Neural progenitor cell (in vitro differentiated cells): ENCODE results near the gene ANO4. TPM values are rescaled to one million over a fixed set of nuclear protein-coding genes. Genes with fewer than 3 reads are reported as not detected.
"Not testable (repeated sequence)": the region's sequence is repeated elsewhere in the genome, so short reads cannot be mapped to it uniquely, and the experiment has no call there.

ENCODE experiments used
- DNase-seq: peaks from one replicate; pipeline ENCODE4 v3.0.0-alpha.2; 2016; ENCODE audit warnings: low spot score
- H2AFZ ChIP-seq: fragments of 200-600 bp; sonication (generic); replicated peaks from 2 replicates; pipeline ENCODE4 v1.6.1; 2016; ENCODE audit warnings: antibody characterized with exemption
- H3F3A ChIP-seq: fragments of 200-600 bp; sonication (generic); 2 replicates; pipeline ENCODE4 v1.6.1; 2016; ENCODE audit warnings: antibody characterized with exemption, low read depth
- H3K27ac ChIP-seq: fragments of 200-600 bp; sonication (generic); 2 replicates; pipeline ENCODE4 v1.5.1; 2016; ENCODE audit warnings: mild to moderate bottlenecking
- H3K27me3 ChIP-seq: fragments of 200-600 bp; sonication (generic); 2 replicates; pipeline ENCODE4 v1.6.1; 2016; ENCODE audit warnings: mild to moderate bottlenecking, moderate library complexity
- H3K36me3 ChIP-seq: fragments of 200-600 bp; sonication (generic); 2 replicates; pipeline ENCODE4 v1.5.1; 2016
- H3K4me1 ChIP-seq: fragments of 200-600 bp; sonication (generic); 2 replicates; pipeline ENCODE4 v1.6.1; 2016; ENCODE audit warnings: mixed run types
- H3K4me2 ChIP-seq: fragments of 200-600 bp; sonication (generic); 2 replicates; pipeline ENCODE4 v1.6.1; 2016
- H3K4me3 ChIP-seq: fragments of 200-600 bp; sonication (generic); 2 replicates; pipeline ENCODE4 v1.5.1; 2016
- H3K79me2 ChIP-seq: fragments of 200-600 bp; sonication (generic); 2 replicates; pipeline ENCODE4 v1.6.1; 2016; ENCODE audit warnings: low read depth
- H3K9ac ChIP-seq: fragments of 200-600 bp; sonication (generic); 2 replicates; pipeline ENCODE4 v1.6.1; 2016
- H3K9me3 ChIP-seq: fragments of 200-600 bp; sonication (generic); 2 replicates; pipeline ENCODE4 v1.5.1; 2016; ENCODE audit warnings: low read depth
- H4K20me1 ChIP-seq: fragments of 200-600 bp; sonication (generic); 2 replicates; pipeline ENCODE4 v1.6.1; 2016; ENCODE audit warnings: low read depth
- H3K27ac Mint-ChIP-seq: 3 replicates; pipeline ENCODE4 v1.8.0; 2021; ENCODE audit warnings: mixed read lengths
- H3K27me3 Mint-ChIP-seq: 2 replicates; pipeline ENCODE4 v1.8.0; 2022; ENCODE audit warnings: low read depth, mild to moderate bottlenecking, inconsistent platforms, moderate library complexity, mixed read lengths; ENCODE audit not compliant: insufficient read depth
- H3K36me3 Mint-ChIP-seq: 3 replicates; pipeline ENCODE4 v1.8.0; 2021; ENCODE audit warnings: mixed read lengths
- H3K4me1 Mint-ChIP-seq: 3 replicates; pipeline ENCODE4 v1.8.0; 2021; ENCODE audit warnings: mixed read lengths
- H3K4me3 Mint-ChIP-seq: 3 replicates; pipeline ENCODE4 v1.8.0; 2021; ENCODE audit warnings: mild to moderate bottlenecking, moderate library complexity, mixed read lengths
- H3K9me3 Mint-ChIP-seq: 3 replicates; pipeline ENCODE4 v1.8.0; 2020; ENCODE audit warnings: mixed read lengths
- CTCF ChIP-seq: fragments of 200-600 bp; sonication (generic); IDR thresholded peaks from 2 replicates; pipeline ENCODE4 v1.5.1; 2017; ENCODE audit warnings: antibody characterized with exemption, mild to moderate bottlenecking
- EZH2 ChIP-seq: fragments of 200-600 bp; sonication (generic); IDR thresholded peaks from 2 replicates; pipeline ENCODE4 v1.6.1; 2017; ENCODE audit warnings: antibody characterized with exemption, mild to moderate bottlenecking, moderate library complexity
- EZH2phosphoT487 ChIP-seq: fragments of 200-600 bp; sonication (generic); IDR thresholded peaks from 2 replicates; pipeline ENCODE4 v1.6.1; 2017; ENCODE audit warnings: antibody characterized with exemption
- total RNA-seq: library from RNA; depleted of rRNA; stranded (reverse); fragments of >200 nt; gene quantifications from 2 replicates; pipeline ENCODE4 v1.2.3, GENCODE V29; 2015; ENCODE audit warnings: low replicate concordance

ANO4 gene
- total RNA-seq, 1 donor from 2014 or later, result not detected

GRCh38 chr12:101051901-101052550, 257.4 kb downstream of the ANO4 start:
- H3K27me3 ChIP-seq, result no peaks in the 10 kb centered on the region
- no peak overlapping the region for H3K4me2 ChIP-seq
- H2AFZ ChIP-seq, result no peak overlapping the region
- TF ChIP-seq EZH2 (no peak), EZH2phosphoT487 (no peak), CTCF (no peak)
- DNase-seq, result no peak
- H3K4me3 ChIP-seq, result no peak overlapping the region
- Mint-ChIP-seq H3K4me1 (no peaks in the 10 kb centered on the region), H3K27ac (no peak overlapping the region), H3K9me3 (no peaks in the 10 kb centered on the region), H3K4me3 (no peak overlapping the region), H3K36me3 (no peaks in the 10 kb centered on the region), H3K27me3 (no peaks in the 10 kb centered on the region)
- H3K36me3 ChIP-seq, result no peaks in the 10 kb centered on the region
- no peak overlapping the region for H3K27ac ChIP-seq
- no peak overlapping the region for H3K9ac ChIP-seq
- no peaks in the 10 kb centered on the region for H3K9me3 ChIP-seq
- no peaks in the 10 kb centered on the region for H3K79me2 ChIP-seq
- H3K4me1 ChIP-seq, result no peaks in the 10 kb centered on the region
- H4K20me1 ChIP-seq, result no peaks in the 10 kb centered on the region
- H3F3A ChIP-seq, result no peaks in the 10 kb centered on the region

GRCh38 chr12:101053203-101053602, 258.6 kb downstream of the ANO4 start:
- H3K4me1 Mint-ChIP-seq, result no peaks in the 10 kb centered on the region
- H3K27me3 Mint-ChIP-seq, result no peaks in the 10 kb centered on the region

GRCh38 chr12:101055940-101056339, 261.4 kb downstream of the ANO4 start:
- H3K36me3 Mint-ChIP-seq, result no peaks in the 10 kb centered on the region
- H3F3A ChIP-seq, result no peaks in the 10 kb centered on the region
- H3K9me3 Mint-ChIP-seq, result peaks cover 12% of the 10 kb centered on the region
- no peak overlapping the region for H3K4me3 Mint-ChIP-seq
- no peak overlapping the region for H3K9ac ChIP-seq
- no peaks in the 10 kb centered on the region for H3K36me3 ChIP-seq
- TF ChIP-seq EZH2, result no peak
- no peak for TF ChIP-seq EZH2phosphoT487
- no peak for TF ChIP-seq CTCF
- no peaks in the 10 kb centered on the region for H4K20me1 ChIP-seq
- no peaks in the 10 kb centered on the region for H3K27me3 Mint-ChIP-seq
- no peaks in the 10 kb centered on the region for H3K4me1 Mint-ChIP-seq
- H3K9me3 ChIP-seq, result no peaks in the 10 kb centered on the region
- no peak overlapping the region for H3K4me2 ChIP-seq
- no peaks in the 10 kb centered on the region for H3K27me3 ChIP-seq
- no peak overlapping the region for H3K4me3 ChIP-seq
- no peak overlapping the region for H3K27ac Mint-ChIP-seq
- H3K79me2 ChIP-seq, result no peaks in the 10 kb centered on the region
- H3K4me1 ChIP-seq, result no peaks in the 10 kb centered on the region
- DNase-seq, result no peak
- no peak overlapping the region for H2AFZ ChIP-seq
- H3K27ac ChIP-seq, result no peak overlapping the region

More at GRCh38 chr12:101053203-101053602, 258.6 kb downstream of the ANO4 start:
- DNase-seq, result no peak
- H3K79me2 ChIP-seq, result no peaks in the 10 kb centered on the region
- H3K4me1 ChIP-seq, result no peaks in the 10 kb centered on the region
- H3F3A ChIP-seq, result no peaks in the 10 kb centered on the region
- Mint-ChIP-seq H3K4me3 (no peak overlapping the region), H3K27ac (no peak overlapping the region), H3K36me3 (no peaks in the 10 kb centered on the region), H3K9me3 (peaks cover 7% of the 10 kb centered on the region)
- H3K9me3 ChIP-seq, result no peaks in the 10 kb centered on the region
- no peak overlapping the region for H3K4me3 ChIP-seq
- no peaks in the 10 kb centered on the region for H4K20me1 ChIP-seq
- H3K27me3 ChIP-seq, result no peaks in the 10 kb centered on the region
- no peak overlapping the region for H3K9ac ChIP-seq
- H3K27ac ChIP-seq, result no peak overlapping the region
- no peak for TF ChIP-seq EZH2
- no peak for TF ChIP-seq CTCF
- TF ChIP-seq EZH2phosphoT487, result no peak
- H2AFZ ChIP-seq, result no peak overlapping the region
- H3K4me2 ChIP-seq, result no peak overlapping the region
- no peaks in the 10 kb centered on the region for H3K36me3 ChIP-seq

GRCh38 chr12:101062508-101062907, 267.9 kb downstream of the ANO4 start:
- H3F3A ChIP-seq, H4K20me1 ChIP-seq, H3K27me3 ChIP-seq, H3K4me1 Mint-ChIP-seq, H3K79me2 ChIP-seq, H3K4me1 ChIP-seq, H3K36me3 Mint-ChIP-seq, H3K36me3 ChIP-seq, H3K4me3 ChIP-seq, DNase-seq, H3K27me3 Mint-ChIP-seq, H3K27ac Mint-ChIP-seq, H2AFZ ChIP-seq, H3K9ac ChIP-seq, H3K4me3 Mint-ChIP-seq, H3K9me3 ChIP-seq, H3K4me2 ChIP-seq, H3K27ac ChIP-seq: not testable (repeated sequence)
- peaks cover 14% of the 10 kb centered on the region for H3K9me3 Mint-ChIP-seq
